Ecto neural progenitor cell (in vitro differentiated cells): ENCODE measurements around the gene KCNS3.

Experiments used
- DNase-seq: peaks from one replicate; pipeline ENCODE4 v3.0.0-alpha.2; 2018; ENCODE audit warnings: low spot score

Gene KCNS3, protein sequence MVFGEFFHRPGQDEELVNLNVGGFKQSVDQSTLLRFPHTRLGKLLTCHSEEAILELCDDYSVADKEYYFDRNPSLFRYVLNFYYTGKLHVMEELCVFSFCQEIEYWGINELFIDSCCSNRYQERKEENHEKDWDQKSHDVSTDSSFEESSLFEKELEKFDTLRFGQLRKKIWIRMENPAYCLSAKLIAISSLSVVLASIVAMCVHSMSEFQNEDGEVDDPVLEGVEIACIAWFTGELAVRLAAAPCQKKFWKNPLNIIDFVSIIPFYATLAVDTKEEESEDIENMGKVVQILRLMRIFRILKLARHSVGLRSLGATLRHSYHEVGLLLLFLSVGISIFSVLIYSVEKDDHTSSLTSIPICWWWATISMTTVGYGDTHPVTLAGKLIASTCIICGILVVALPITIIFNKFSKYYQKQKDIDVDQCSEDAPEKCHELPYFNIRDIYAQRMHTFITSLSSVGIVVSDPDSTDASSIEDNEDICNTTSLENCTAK

DNA sequence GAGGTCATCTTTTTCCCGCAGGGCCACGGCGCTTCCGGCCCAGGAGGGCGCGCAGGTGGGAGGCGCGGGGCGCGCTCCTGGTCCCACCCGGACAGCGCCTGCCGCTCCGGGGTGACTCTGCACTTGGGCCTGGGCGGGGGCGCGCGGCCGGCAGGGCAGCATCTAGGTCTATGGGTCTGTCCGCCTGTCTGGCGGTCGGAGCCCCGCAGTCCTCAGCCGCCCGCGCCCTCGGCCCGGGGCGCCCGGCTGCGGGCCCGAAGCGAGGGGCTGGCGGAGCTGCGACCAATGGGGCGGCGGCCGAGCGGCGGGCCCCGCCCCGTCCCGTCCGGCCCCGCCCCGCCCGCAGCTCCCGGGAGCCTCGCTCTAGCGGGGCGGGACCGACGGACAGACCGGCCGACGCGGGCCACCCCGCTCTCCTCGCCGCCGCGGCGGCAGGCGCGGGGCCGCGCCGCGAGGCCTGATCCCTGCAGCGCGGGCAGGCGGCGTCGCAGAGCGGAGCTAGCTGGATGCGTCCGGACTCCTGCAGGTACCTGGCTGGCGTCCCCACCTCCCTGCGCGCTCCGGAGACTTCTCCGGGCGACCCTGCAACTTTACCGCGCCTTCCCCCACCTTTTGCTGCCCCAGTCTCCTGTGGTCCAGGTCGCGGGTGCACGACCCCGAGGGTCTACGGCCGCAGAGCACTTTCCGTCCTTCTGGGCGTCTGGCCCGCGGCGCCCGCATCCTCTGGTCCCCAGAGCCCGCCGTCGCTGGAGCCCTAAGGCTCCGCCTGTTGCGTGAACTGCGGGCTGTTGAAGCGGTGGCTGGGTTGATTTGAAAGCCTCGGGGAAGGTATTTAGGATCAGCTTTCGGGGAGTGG is at the start of gene KCNS3:
TSS of gene KCNS3 (plus strand) at position 387 of the 856 bp plus-strand sequence. CDS start 52,342 bp downstream, outside the sequence.
- peak; percentile 76 for DNase-seq

- DNase-seq: peak; percentile 93
These were observed 48.1 kb upstream of the KCNS3 start for GRCh38 chr2:17830053-17831034.

DNA sequence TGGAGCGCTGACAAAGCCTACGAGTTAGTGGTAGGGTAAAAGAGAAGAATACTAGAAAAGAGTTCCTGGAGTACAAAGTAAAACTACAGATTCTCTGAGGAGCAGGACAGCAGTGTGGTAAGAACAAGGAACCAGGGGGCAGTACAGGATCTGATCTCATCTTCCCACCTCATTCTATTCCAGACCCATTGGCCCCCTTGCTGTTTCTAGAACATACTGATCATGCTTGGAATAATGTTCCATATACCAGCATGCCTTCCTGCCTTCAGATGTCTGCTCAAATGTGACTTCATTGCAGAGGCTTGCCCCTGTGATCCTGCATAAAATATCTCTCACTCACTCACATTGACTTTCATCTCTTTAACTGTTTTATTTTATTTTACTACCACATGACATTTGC is 43.0 kb upstream of the KCNS3 start:
- no peak for DNase-seq

- DNase-seq: no peak
These were observed 38.5 kb upstream of the KCNS3 start for GRCh38 chr2:17839959-17840358.

GRCh38 chr2:17843457-17843856 is 35.0 kb upstream of the KCNS3 start:
- DNase-seq: no peak

GRCh38 chr2:17845806-17846205 is 32.7 kb upstream of the KCNS3 start:
- no peak for DNase-seq

DNA sequence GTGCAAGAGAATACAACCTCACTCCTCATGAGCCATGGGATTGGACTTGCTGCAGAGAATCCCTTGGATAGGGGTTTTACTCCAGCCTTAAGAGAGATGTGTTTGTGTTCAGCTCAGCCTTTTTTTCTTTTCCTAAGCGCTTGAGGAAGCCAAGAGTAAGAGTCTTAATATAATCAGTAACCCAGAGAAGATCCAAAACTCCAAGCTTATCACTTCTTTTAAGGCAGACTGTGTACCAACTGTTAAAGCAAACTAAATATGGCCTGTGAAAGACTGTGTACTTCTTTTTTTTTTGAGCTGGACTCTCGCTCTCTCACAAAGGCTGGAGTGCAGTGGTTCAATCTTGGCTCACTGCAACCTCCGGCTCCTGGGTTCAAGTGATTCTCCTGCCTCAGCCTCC is 31.8 kb upstream of the KCNS3 start:
- DNase-seq: no peak

- no peak for DNase-seq
These were observed 31.2 kb upstream of the KCNS3 start for GRCh38 chr2:17847236-17847635.

GRCh38 chr2:17849275-17849674 is 29.2 kb upstream of the KCNS3 start:
- no peak for DNase-seq

- no peak for DNase-seq
These were observed 28.3 kb upstream of the KCNS3 start for GRCh38 chr2:17850151-17850550.

DNA sequence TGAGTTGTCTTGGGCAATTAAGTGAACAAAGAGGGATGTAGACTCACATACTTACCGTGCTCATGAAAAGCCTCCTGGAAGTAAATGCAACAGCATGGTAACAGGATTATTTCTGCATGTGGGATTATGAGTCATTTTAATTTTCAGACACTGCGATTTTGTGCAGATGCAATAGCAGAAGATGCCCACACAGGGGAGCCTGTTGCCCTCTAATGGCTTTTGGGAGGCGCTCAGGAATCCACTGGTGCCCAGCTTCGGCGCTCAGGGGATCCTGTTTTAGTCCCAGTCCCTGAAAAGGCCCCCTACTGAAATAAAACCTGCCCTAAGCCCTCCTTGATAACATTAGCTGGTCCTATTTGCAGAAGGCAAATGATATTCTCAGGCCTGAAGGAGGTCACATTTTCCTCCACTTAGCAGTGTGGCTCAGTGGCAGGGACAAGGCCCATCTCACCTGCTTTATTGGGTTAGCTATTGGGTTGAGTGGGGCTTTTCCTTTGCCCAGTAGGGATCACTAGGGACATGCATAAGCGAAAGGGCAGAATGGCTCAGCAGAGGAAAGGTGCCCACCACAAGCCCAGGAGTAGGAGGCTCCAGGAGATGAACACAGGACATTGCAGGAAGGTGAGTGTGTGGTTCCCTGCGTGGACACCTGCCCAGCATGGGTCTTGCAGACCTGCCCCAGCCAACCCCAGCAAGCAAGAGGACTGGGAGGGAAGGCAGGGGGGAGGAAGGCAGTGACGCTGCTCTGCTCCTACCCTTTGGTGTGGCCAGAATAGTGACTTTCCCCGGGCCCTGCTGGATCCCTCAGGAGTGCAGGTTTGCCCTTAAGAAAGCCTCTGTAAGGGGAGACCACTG is 26.5 kb upstream of the KCNS3 start:
- peak; percentile 71 for DNase-seq

- DNase-seq: no peak
These were observed 24.7 kb upstream of the KCNS3 start for GRCh38 chr2:17853799-17854198.

- no peak for DNase-seq
These were observed 21.4 kb upstream of the KCNS3 start for GRCh38 chr2:17857021-17857420.

DNA sequence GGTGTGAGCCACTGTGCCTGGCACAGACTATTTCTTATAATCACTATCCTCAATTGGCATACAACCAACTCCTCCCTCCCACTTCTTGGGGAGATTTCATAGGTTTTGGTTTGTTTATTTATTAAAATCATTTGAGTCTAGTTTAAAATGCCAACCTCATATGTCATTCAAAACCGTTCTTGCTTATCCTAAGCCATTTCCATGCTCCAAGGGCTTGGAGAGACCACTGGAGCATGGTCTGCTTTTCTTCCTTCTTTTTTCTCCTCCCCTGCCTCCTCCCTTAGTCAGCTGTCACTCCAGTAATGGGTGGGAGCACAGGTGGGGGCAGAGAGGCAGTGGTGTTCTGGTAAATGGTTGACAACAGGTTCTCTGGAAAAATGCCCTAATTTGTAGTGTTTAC is 20.4 kb upstream of the KCNS3 start:
- DNase-seq: no peak

GRCh38 chr2:17863539-17863938 is 14.9 kb upstream of the KCNS3 start:
- no peak for DNase-seq

GRCh38 chr2:17864676-17865075 is 13.8 kb upstream of the KCNS3 start:
- DNase-seq: no peak

DNA sequence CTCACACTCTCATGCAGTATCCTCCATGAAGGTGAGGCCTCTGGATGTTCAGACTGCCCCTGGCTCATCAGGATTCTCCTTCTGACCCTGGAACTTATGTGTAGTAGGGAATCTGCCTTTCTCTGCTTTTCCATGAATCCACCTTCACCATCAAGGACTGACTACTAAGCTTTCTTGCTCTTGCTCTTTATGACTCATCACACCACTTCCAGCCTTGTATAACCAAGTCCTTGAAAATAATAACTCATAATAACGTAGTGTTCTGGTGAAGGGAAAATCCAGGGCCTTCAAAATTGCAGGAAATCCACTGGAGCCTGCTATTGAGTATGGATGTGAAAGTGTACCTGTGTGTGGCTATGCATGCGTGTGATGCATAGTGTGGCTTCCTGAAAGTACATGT is 11.3 kb upstream of the KCNS3 start:
- DNase-seq: no peak

GRCh38 chr2:17869128-17869527 is 9.3 kb upstream of the KCNS3 start:
- no peak for DNase-seq

DNA sequence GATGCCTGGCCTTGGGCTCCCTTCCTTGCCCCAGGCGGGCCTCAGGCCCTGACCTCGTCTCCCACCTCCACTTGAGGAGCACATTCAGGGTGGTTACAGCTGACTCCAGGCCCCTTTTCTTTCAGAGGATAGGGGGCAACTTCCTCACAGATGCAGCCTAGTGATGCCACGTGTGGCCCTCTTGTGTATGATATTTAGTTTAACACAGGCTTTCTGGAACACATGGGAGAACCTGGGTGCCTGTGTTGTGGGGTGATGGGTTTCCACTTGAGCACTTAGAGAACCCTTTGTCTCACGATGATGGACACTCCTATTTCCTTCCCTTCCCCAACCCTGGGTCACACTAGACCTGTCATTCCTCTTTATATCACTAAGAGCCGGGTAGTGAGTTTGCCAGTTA is 6.8 kb upstream of the KCNS3 start:
- DNase-seq: no peak

- DNase-seq: no peak
These were observed 5.4 kb upstream of the KCNS3 start for GRCh38 chr2:17873021-17873420.

DNA sequence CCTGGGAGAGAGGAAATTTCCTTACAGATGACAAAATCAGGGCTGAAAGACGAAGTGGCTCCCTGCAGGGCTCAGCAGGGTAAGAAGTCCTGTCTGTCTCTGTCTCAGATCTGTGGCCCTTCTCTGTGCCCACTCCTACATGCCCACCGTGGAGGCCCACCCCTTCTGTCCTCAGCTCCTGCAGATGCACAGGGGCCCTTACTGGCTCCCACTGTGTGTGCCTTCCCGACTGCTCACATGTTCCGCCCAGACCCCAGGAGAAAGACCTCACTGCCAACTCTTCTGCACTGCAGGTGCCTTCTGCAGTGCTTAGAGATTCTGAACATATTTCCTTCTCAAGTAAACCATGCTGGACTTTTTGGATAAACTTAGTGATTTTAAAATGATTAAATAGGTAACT is 1.9 kb upstream of the KCNS3 start:
- DNase-seq: no peak
